HG02798 (cell line): ENCODE data around the gene TBCCD1.
"Not testable (repeated sequence)": the region's sequence is repeated elsewhere in the genome, so short reads cannot be mapped to it uniquely, and the experiment has no call there.

ENCODE experiments used
- ATAC-seq: cut with Tn5 transposase; IDR thresholded peaks from one replicate; pipeline ENCODE4 v1.9.1; 2021; ENCODE audit warnings: mild to moderate bottlenecking; ENCODE audit not compliant: unreplicated experiment, poor library complexity

Gene TBCCD1

GRCh38 chr3:186502138-186502948 is 64.8 kb downstream of the TBCCD1 start:
- ATAC-seq = no peak

DNA sequence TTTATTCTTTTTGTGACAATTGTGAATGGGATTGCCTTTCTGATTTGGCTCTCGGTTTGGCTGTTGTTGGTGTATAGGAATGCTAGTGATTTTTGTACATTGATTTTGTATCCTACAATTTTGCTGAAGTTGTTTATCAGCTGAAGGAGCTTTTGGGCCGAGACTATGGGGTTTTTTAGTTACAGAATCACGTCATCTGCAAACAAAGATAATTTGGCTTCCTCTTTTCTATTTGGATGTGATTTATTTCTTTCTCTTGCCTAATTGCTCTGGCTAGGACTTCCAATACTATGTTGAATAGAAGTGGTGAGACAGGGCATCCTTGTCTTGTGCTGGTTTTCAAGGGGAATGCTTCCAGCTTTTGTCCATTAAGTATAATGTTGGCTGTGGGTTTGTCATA is 67.2 kb downstream of the TBCCD1 start:
- ATAC-seq = not testable (repeated sequence)

DNA sequence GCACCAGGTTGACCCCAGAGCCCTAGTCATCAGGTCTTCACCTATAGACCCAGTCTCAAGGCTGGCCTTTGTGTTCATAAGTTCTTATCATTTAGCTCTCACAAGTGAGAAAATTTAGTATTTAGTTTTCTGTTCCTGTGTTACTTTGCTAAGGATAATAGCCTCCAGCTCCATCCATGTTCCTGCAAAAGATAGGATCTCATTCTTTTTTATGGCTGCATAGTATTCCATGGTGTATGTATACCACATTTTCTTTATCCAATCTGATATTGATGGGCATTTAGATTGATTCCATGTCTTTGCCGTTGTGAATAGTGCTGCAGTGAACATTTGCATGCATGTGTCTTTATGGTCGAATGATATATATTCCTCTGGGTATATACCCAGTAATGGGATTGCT is 69.1 kb downstream of the TBCCD1 start:
- not testable (repeated sequence) for ATAC-seq

DNA sequence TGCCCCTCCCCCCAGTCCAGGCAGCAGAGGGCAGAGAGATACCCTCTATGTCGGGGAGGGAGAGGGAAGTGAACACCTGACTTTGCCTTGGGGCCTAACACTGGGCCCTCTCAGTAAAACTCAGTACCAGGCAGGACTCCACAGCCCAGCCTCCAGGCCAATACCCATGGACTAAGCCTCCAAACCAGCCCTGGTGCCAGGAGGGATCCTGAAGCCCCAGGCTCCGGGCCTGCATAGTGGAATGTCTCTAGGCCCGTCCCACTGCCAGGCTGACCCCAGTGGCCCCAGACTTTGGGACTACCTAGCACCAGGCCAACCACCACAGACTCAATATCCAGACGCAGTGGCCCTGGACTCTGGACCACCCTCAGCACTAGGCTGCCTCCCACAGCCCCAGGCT is 69.5 kb downstream of the TBCCD1 start:
- ATAC-seq = no peak

DNA sequence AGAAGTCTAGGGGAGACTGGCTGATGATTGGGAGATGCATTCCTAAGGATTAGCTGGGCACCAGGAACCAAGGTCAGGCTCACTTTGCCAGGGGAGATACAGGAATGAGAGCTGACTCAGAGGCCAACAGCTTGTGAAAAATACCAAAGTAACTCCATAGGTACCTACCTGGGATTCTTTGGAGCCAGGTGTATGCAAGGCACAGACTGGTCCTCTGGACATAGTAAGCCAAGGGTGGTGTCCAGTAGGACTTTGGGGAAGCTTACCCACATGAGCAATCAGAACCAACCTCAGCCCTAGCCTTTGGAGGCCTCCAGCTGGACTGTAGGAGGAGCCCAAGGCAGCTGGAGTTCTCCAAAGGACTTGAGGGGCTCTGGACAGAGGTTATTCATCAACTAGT is 70.5 kb downstream of the TBCCD1 start:
- no peak for ATAC-seq
